ENCODE data around the gene TFEB.

TFEB gene

GRCh38 chr6:41722969-41723529 is 12.4 kb downstream of the TFEB start:
- no peak for DNase-seq (ENCODE audit: low spot score)

DNA sequence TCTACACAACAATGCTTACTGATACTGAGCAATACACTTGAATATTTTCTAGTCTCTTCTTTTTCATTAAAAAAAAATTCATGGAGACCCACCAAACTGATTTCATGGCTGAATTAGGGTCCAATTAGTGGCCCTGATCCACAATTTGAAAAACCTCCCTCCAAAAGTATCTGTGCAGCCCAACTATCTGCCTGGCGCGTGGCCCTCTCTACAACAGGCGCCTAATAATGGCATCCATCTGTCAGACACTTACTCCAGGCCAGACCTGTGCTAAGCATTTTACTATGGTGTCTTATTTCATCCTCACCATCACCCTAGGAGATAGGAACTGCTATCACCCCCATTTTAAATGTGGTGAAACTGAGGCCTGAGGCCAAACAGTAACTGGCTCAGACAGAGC is 14.0 kb downstream of the TFEB start:
- DNase-seq (ENCODE audit: low spot score): no peak

GRCh38 chr6:41720783-41721182 is 14.6 kb downstream of the TFEB start:
- no peak for DNase-seq (ENCODE audit: low spot score)

GRCh38 chr6:41720262-41720620 is 15.2 kb downstream of the TFEB start:
- no peak for DNase-seq (ENCODE audit: low spot score)

- no peak for DNase-seq (ENCODE audit: low spot score)
Observed at GRCh38 chr6:41719436-41720261, 15.8 kb downstream of the TFEB start.

DNA sequence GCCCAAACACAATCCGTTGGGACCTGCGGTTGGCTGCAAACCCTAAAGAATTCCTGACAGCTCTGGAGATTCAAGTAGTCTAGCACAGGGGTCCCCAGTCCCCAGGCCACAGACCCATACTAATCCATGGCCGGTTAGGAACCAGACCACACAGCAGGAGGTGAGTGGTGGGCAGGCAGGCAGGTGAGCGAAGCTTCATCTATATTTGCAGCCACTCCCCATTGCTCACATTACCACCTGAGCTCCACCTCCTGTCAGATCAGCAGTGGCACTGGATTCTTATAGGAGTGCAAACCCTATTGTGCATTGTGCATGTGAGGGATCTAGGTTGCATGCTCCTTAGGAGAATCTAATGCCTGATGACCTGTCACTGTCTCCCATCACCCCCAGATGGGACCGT is 16.6 kb downstream of the TFEB start:
- DNase-seq (ENCODE audit: low spot score): no peak

- no peak for DNase-seq (ENCODE audit: low spot score)
Observed at GRCh38 chr6:41717392-41717736, 18.0 kb downstream of the TFEB start.

DNA sequence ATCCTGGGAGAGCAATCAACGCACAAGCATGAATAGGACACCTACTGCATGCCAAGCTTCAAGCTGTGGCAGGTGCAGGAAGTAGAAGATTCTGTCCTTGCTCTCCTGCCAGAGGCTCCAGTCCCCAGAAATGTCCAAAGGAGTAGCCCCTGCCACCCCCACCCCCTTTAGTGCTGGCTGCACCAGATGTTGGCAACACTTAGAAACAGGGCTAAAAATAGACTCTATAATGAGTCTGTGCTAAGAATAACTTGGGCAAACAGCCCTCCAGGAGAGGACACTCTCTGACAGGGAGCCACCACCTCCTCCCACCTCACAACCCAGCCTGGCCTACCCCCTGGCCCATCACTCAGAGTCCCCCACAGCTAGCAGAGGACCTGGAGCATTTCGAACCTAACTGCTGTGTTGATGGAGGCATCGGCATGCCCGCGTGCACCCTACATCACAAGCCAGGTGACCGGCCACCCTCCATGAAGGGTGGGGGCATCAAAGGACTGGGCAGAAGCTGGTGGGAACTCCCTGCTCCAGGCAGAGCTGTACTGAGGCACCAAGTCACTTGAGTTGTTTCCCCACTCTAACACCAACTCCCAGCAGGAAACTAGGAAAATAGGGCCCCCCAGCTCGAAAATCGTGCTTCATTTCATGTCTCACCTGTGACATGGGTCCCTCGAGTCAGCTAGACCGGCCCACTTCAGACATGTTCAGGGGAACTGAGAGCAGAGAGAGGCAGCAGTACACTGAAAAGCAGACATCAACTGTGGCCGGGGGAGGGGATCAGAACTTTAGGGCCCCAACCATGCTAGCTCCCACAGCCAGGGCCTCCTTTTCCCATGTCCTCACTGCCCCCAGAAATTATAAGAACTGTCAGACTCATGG is 18.7 kb downstream of the TFEB start:
- DNase-seq (ENCODE audit: low spot score): no peak

DNA sequence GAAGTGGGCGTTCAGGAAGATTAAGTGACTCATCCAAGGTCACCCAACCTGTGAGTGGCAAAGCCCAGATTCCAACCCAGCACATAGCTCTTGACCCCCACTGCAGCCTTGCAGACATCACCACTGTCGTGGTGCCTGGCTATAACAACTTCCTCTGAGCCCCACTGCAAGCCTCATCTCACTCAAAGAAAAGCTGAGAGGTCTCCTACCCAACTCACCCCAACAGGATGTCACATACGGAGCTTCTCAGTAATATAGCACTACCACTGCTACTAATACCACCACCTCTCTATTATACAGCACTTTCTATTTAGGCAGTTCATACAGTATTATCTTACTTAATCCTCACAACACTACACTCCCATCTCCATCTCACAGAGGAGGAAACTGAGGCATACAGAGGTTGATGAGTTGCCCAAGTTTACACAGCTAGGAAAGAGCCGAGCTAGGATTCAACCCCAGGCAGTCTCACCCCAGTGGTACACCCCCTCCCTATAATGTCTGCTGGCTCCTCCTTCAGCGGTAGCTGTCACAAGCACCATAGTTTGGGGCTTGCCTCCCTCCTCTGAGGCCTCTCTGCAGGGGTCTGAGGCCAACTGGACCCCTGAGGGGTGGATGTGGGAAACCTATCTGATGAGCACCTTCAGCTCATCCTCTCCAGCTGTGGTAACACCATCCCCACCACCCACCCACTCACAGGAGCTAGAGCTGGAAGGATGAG is 19.5 kb downstream of the TFEB start:
- no peak for DNase-seq (ENCODE audit: low spot score)

- no peak for DNase-seq (ENCODE audit: low spot score)
Observed at GRCh38 chr6:41714556-41715273, 20.7 kb downstream of the TFEB start.

DNA sequence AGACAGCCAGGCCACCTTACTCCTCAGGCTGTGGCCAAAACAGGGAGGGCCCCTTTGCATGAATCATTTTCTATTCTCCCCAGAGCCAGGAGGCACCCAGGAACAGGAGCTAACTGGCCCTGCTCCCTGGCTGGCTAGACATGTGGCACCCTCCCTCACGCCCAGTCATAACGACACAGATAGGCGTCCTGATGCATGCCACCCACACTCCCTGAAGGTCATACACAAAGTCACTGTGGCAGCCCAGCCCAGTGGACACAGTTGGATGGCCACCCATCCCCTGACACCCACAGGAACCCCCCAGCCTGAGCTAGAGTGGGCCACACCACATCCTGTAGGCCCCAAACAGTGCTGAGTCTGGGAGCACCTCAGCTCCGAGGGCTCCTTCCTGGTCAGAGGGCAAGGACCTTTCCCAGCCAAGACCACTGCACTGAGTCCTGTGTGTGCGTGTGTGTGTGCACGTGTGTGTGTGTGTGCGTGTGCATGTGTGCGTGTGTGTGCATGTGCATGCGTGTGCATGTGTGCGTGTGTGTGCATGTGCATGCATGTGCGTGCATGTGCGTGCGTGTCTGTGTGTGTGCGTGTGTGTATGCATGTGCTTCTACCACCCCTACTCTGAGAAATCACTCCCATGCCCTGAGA is 21.6 kb downstream of the TFEB start:
- DNase-seq (ENCODE audit: low spot score): no peak

GRCh38 chr6:41713159-41713649 is 22.2 kb downstream of the TFEB start:
- no peak for DNase-seq (ENCODE audit: low spot score)

- DNase-seq (ENCODE audit: low spot score): no peak
Observed at GRCh38 chr6:41712651-41713103, 22.7 kb downstream of the TFEB start.

DNA sequence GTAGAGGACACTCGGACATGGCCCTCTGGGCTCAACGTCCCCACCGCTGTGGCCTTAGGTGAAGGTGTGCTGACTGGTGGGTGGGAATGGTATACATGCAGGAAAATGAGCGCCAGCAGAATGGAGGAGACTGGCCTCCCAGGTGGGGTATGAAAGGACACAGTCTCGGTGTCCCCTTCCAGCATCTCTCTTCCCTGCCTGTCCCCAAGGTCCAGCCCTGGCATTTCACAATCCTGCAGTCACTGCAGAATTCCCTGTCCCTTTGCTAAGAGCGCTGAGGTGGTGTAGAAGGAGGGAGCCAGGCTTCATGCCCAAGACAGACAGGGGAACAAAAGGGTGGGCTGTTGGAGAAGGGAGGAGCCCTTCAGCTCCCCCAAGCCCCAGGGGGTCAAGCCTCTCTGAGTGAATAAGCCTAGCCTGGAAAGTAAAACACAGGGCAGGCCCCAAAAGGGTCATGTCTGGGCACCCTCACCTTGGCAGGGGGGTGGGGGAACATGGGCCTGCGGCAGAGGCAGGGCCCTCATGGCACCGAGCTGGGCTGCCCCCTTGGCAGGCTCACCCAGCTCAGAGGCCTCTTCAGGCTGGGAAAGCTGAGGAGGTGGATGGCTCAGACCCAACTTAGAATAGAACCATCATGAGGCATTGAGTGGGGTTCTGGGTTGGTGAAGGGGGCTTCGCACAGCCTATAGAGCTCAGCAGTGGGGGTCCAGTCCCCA is 23.9 kb downstream of the TFEB start:
- DNase-seq (ENCODE audit: low spot score): no peak

DNA sequence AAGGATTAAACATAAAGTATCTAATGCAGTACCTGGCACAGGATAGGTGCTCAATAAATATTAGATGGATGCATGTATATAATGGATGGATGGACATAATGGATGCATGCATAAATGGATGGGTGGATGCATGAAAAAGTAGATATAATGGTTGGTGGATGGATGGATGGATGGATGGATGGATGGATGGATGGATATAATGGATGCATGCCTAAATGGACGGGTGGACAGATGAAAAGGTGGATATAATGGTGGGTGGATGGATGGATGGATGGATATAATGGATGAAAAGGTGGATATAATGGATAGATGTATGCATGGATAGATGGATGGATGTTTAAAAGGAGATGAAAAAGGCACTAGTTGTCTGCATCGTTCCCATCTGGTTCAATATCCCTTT is 26.0 kb downstream of the TFEB start:
- DNase-seq (ENCODE audit: low spot score): no peak

- no peak for DNase-seq (ENCODE audit: low spot score)
Observed at GRCh38 chr6:41708856-41709255, 26.6 kb downstream of the TFEB start.

- peak; percentile 35 for DNase-seq (ENCODE audit: low spot score)
Observed at GRCh38 chr6:41707565-41708200, 27.7 kb downstream of the TFEB start.

DNA sequence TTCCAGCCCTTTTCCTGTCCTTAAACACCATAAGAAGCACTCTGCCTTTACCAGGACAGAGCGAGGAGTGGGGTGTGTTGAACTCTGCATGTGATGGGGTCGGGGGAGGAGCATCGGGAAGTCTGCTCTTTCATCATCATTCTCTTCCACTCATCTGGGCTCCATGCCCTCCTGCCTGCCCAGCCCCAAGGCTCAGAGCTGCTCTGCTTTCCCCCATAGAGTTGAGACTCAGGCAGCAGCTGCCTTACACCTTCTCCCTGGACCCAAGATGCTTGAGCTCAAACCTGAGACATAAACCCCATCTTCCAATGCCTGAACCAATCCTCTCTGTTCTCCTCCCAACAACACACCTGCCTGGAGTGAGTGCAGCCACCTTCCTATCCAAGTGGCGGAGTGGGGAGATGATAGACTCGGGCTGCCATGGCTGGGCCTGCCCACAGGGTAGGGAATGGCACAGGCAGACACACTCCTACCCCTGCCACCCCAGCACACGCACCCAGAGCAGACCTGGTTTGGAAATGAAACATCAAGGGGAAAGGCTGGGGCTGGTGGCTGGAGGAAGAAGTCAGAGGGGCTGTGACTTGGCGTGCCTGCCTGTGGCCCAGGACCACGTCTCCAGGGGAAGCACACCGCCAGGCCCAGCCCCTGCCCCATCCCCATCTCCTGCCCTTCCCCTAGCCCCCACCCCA is 28.4 kb downstream of the TFEB start:
- DNase-seq (ENCODE audit: low spot score): no peak
